ENCODE data around the gene JADE1. TPM values are rescaled to one million over a fixed set of nuclear protein-coding genes. Genes with fewer than 3 reads are reported as not detected.

JADE1 gene
- total and polyA plus RNA-seq, 2 of the 13 experiments (the other 11 are each of a cell fraction or from before 2014, with no cell fraction given): 5.4 to 19.3 TPM

- TF ChIP-seq RFX1 (IDR thresholded peaks at IDR 0.05) (no peak), KDM4B (CRISPR knock-in tag; IDR thresholded peaks at IDR 0.05) (0 out of 2 replicates have a peak, but pooled peaks have one; percentile 46), ZNF275 (CRISPR knock-in tag; IDR thresholded peaks at IDR 0.05; ENCODE audit: borderline replicate concordance) (no peak), ZC3H4 (CRISPR knock-in tag; IDR thresholded peaks at IDR 0.05; ENCODE audit: borderline replicate concordance) (peak; percentile 77; the same call in 1 of the 2 replicates), HOXA5 (CRISPR knock-in tag; IDR thresholded peaks at IDR 0.05) (peak; percentile 85; the same call in 1 of the 2 replicates), RFXAP (CRISPR knock-in tag; IDR thresholded peaks at IDR 0.05; ENCODE audit: borderline replicate concordance) (no peak; the same call in 1 of the 2 replicates), ELK4 (CRISPR knock-in tag; IDR thresholded peaks at IDR 0.05; ENCODE audit: borderline replicate concordance) (no peak), CEBPG (CRISPR knock-in tag; IDR thresholded peaks at IDR 0.05) (0 out of 2 replicates have a peak, but pooled peaks have one; percentile 3), ZNF121 (CRISPR knock-in tag; IDR thresholded peaks at IDR 0.05) (peak; percentile 42; the same call in 1 of the 2 replicates), CSRNP2 (CRISPR knock-in tag; conservative IDR thresholded peaks at IDR 0.05; ENCODE audit: low read depth) (peak; percentile 47; the same call in 1 of the 2 replicates), KLF16 (CRISPR knock-in tag; IDR thresholded peaks at IDR 0.05) (peak in 1 of 2 experiments; percentile 75; a peak in 2 of 4 replicates), DNMT1 (CRISPR knock-in tag; IDR thresholded peaks at IDR 0.05) (no peak), CREB3 (CRISPR knock-in tag; IDR thresholded peaks at IDR 0.05) (no peak; the same call in 1 of the 2 replicates), ATF7 (IDR thresholded peaks at IDR 0.05) (no peak), ATF7 (CRISPR knock-in tag; IDR thresholded peaks at IDR 0.05) (no peak), ZNF44 (CRISPR knock-in tag; IDR thresholded peaks at IDR 0.05) (peak; percentile 55; the same call in 1 of the 2 replicates), THAP8 (CRISPR knock-in tag; IDR thresholded peaks at IDR 0.05; ENCODE audit: borderline replicate concordance) (no peak), MZF1 (CRISPR knock-in tag; IDR thresholded peaks at IDR 0.05; ENCODE audit: borderline replicate concordance) (no peak), TAF15 (IDR thresholded peaks at IDR 0.05; ENCODE audit: low read depth, low read length, poor library complexity, severe bottlenecking) (no peak), ZNF83 (CRISPR knock-in tag; IDR thresholded peaks at IDR 0.05; ENCODE audit: borderline replicate concordance) (no peak), ATF5 (CRISPR knock-in tag; IDR thresholded peaks at IDR 0.05; ENCODE audit: low read depth) (no peak), ZNF792 (CRISPR knock-in tag; IDR thresholded peaks at IDR 0.05) (peak; percentile 78), ZNF3 (CRISPR knock-in tag; IDR thresholded peaks at IDR 0.05) (no peak), ZNF12 (CRISPR knock-in tag; IDR thresholded peaks at IDR 0.05) (no peak), TGIF2 (CRISPR knock-in tag; IDR thresholded peaks at IDR 0.05) (peak; percentile 44; the same call in 1 of the 2 replicates)
Measured at GRCh38 chr4:128810871-128811570, 1.5 kb downstream of the JADE1 start (continued).
